ENCODE data around the gene DAPP1. TPM values are rescaled to one million over a fixed set of nuclear protein-coding genes. Genes with fewer than 3 reads are reported as not detected.

Gene DAPP1
- polyA plus RNA-seq, 2 of the 4 experiments (the other 2 are of a cell fraction): 0.03 TPM; not detected in 1

DNA sequence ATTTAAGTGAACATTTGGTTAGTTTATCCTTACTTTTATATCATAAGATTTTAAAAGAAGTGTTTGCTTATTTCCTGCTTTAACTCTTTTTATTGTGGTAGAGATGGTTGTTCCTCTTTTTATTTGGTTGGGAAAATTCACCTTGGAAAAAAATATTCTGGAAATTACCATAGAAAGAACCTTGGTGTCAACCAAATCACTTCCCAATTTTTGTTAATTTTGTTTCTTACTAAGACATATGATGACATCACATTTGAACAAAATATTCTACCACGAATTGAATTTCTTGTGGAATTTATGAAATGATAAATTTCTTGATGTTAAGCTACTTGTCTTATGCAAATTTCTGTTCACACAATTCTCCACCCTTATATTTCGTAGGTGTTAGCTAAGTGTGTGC lies 43.9 kb downstream of the DAPP1 start:
- TF ChIP-seq GATA3 (IDR thresholded peaks at IDR 0.05; ENCODE audit: borderline replicate concordance) (no peak), KDM1A (IDR thresholded peaks at IDR 0.05; ENCODE audit: low read depth) (no peak), FOSB (CRISPR knock-in tag; IDR thresholded peaks at IDR 0.05) (no peak), POLR2AphosphoS2 (conservative IDR thresholded peaks at IDR 0.05; ENCODE audit: low read length) (no peak), NPAS2 (CRISPR knock-in tag; IDR thresholded peaks at IDR 0.05; ENCODE audit: borderline replicate concordance) (no peak), ZNF302 (CRISPR knock-in tag; IDR thresholded peaks at IDR 0.05) (no peak), EP300 (IDR thresholded peaks at IDR 0.05) (no peak)
- TF ChIP-seq, protein P1, sequence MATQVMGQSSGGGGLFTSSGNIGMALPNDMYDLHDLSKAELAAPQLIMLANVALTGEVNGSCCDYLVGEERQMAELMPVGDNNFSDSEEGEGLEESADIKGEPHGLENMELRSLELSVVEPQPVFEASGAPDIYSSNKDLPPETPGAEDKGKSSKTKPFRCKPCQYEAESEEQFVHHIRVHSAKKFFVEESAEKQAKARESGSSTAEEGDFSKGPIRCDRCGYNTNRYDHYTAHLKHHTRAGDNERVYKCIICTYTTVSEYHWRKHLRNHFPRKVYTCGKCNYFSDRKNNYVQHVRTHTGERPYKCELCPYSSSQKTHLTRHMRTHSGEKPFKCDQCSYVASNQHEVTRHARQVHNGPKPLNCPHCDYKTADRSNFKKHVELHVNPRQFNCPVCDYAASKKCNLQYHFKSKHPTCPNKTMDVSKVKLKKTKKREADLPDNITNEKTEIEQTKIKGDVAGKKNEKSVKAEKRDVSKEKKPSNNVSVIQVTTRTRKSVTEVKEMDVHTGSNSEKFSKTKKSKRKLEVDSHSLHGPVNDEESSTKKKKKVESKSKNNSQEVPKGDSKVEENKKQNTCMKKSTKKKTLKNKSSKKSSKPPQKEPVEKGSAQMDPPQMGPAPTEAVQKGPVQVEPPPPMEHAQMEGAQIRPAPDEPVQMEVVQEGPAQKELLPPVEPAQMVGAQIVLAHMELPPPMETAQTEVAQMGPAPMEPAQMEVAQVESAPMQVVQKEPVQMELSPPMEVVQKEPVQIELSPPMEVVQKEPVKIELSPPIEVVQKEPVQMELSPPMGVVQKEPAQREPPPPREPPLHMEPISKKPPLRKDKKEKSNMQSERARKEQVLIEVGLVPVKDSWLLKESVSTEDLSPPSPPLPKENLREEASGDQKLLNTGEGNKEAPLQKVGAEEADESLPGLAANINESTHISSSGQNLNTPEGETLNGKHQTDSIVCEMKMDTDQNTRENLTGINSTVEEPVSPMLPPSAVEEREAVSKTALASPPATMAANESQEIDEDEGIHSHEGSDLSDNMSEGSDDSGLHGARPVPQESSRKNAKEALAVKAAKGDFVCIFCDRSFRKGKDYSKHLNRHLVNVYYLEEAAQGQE (IDR thresholded peaks at IDR 0.05): no peak
- TF ChIP-seq, protein P2, sequence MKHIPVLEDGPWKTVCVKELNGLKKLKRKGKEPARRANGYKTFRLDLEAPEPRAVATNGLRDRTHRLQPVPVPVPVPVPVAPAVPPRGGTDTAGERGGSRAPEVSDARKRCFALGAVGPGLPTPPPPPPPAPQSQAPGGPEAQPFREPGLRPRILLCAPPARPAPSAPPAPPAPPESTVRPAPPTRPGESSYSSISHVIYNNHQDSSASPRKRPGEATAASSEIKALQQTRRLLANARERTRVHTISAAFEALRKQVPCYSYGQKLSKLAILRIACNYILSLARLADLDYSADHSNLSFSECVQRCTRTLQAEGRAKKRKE (CRISPR knock-in tag; IDR thresholded peaks at IDR 0.05; ENCODE audit: low read depth): no peak
- no peak for ATAC-seq
- H3K4me3 ChIP-seq: no peak overlapping the region
- DNase-seq (ENCODE audit: low read depth in 1 of 2, low spot score in 1 of 2): no peak
- POLR2A ChIA-PET: no interaction called here
- H3K4me1 ChIP-seq: 0 out of 3 replicates have a peak, but pooled peaks cover 4% of the 10 kb centered on the region
- no peak overlapping the region for H3K4me2 ChIP-seq
- no peaks in the 10 kb centered on the region for H3K9me3 ChIP-seq
- FAIRE-seq: no peak
- WGBS (ENCODE audit: missing lambda C conversion rate): 21% methylated on average over 2 of the region's 2 CpGs
- CTCF ChIA-PET: no interaction called here
- H3K27ac ChIP-seq: no peak overlapping the region

DNA sequence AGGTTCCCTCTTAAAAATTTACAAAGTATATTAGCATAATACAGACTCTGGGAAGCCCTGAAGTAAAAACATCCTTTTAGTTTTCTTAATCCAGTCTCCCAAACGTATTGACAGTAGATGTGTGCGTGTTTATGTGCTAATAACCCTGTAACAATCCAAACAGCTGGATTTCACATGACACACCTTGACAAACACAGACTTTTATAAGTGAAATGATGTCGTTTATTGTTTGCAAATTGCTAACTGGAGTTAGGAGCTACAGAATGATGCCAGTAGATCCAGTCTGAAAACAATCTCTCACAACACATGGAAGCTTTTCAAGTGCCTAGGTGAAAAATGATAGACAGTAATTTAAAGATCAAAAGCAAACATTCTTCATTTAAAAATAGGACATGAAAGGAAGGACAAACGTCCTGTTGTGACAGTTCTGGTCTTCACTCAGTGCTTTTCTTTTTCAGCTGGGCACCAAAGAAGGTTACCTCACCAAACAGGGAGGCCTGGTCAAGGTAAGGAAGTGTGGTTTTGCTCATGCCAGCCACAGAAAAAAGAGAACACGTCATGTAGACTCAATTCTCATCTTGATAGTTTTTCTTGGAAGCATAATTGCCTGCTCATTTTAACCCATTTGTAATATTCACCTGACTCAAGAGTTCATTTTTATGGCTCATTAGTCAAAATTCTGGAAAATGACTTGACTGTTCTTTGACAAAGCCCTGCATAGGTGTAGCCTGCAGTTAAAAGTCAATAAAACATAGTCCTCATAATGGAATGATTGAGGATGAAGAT lies 44.7 kb downstream of the DAPP1 start:
- Histone ChIP-seq H3K9me3 (no peaks in the 10 kb centered on the region), H3K4me1 (0 out of 3 replicates have a peak, but pooled peaks cover 4% of the 10 kb centered on the region), H3K4me3 (no peak overlapping the region), H3K27ac (no peak overlapping the region), H3K4me2 (no peak overlapping the region)
- POLR2A ChIA-PET: no interaction called here
- CTCF ChIA-PET: no interaction called here
- WGBS (ENCODE audit: missing lambda C conversion rate): 25% methylated on average over 5 of the region's 5 CpGs
- DNase-seq (ENCODE audit: low read depth in 1 of 2, low spot score in 1 of 2) (no peak), FAIRE-seq (no peak), ATAC-seq (no peak)
- TF ChIP-seq RAD21 (conservative IDR thresholded peaks at IDR 0.05 in 1 of 2, IDR thresholded peaks at IDR 0.05 in 1 of 2) (no peak), CHD4 (IDR thresholded peaks at IDR 0.05; ENCODE audit: borderline replicate concordance) (no peak), HOXB13 (CRISPR knock-in tag; IDR thresholded peaks at IDR 0.05; ENCODE audit: low read depth) (no peak), ZSCAN20 (CRISPR knock-in tag; IDR thresholded peaks at IDR 0.05) (no peak), NFE2L2 (conservative IDR thresholded peaks at IDR 0.05; ENCODE audit: low read length) (no peak), FOSL2 (IDR thresholded peaks at IDR 0.05) (no peak), FOSL2 (CRISPR knock-in tag; IDR thresholded peaks at IDR 0.05) (no peak), CEBPB (IDR thresholded peaks at IDR 0.05) (no peak), GATA3 (IDR thresholded peaks at IDR 0.05; ENCODE audit: borderline replicate concordance) (no peak), RFX5 (IDR thresholded peaks at IDR 0.05) (no peak), SREBF2 (IDR thresholded peaks at IDR 0.05) (no peak), FOSB (CRISPR knock-in tag; IDR thresholded peaks at IDR 0.05) (no peak), ESRRA (IDR thresholded peaks at IDR 0.05; ENCODE audit: borderline replicate concordance, low read length) (no peak), ZNF302 (CRISPR knock-in tag; IDR thresholded peaks at IDR 0.05) (no peak), ZFP36 (IDR thresholded peaks at IDR 0.05; ENCODE audit: borderline replicate concordance, partially characterized antibody) (no peak), CBX2 (IDR thresholded peaks at IDR 0.05; ENCODE audit: borderline replicate concordance, low read depth) (no peak), NR3C1 (IDR thresholded peaks at IDR 0.05) (no peak), EHF (CRISPR knock-in tag; IDR thresholded peaks at IDR 0.05) (no peak), MYC (IDR thresholded peaks at IDR 0.05; ENCODE audit: borderline replicate concordance, low read length) (no peak)
- TF ChIP-seq, protein P3, sequence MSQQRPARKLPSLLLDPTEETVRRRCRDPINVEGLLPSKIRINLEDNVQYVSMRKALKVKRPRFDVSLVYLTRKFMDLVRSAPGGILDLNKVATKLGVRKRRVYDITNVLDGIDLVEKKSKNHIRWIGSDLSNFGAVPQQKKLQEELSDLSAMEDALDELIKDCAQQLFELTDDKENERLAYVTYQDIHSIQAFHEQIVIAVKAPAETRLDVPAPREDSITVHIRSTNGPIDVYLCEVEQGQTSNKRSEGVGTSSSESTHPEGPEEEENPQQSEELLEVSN (IDR thresholded peaks at IDR 0.05; ENCODE audit: borderline replicate concordance, low read depth): no peak

Data from A549 (cell line).